Measurements from ENCODE around the gene POLR3GL.
"Not testable (repeated sequence)": the region's sequence is repeated elsewhere in the genome, so short reads cannot be mapped to it uniquely, and the experiment has no call there.

Gene POLR3GL

GRCh38 chr1:145964328-145965118 lies at the start of gene POLR3GL, which contains the start of gene ANKRD34A:
TSS of gene POLR3GL (plus strand) at chr1:145964690. CDS start at chr1:145974866, 10,176 bp downstream.
TSS of gene ANKRD34A (minus strand) at chr1:145964575. CDS start at chr1:145961759, 2,816 bp downstream.
- DNase-seq (ENCODE audit: low spot score) = peak; percentile 99

- no peak for DNase-seq (ENCODE audit: low spot score)
Observed at GRCh38 chr1:145916745-145917144, 47.7 kb upstream of the POLR3GL start.

GRCh38 chr1:145917595-145917994 lies 46.9 kb upstream of the POLR3GL start:
- no peak for DNase-seq (ENCODE audit: low spot score)

- DNase-seq (ENCODE audit: low spot score) = peak; percentile 97
Observed at GRCh38 chr1:145918144-145918991, 46.1 kb upstream of the POLR3GL start, which contains the start of gene PEX11B. TSS of gene PEX11B (minus strand) at chr1:145918717. CDS start at chr1:145918688, 29 bp downstream.

- DNase-seq (ENCODE audit: low spot score) = no peak
Observed at GRCh38 chr1:145918992-145919939, 45.2 kb upstream of the POLR3GL start.

GRCh38 chr1:145920297-145920696 lies 44.2 kb upstream of the POLR3GL start:
- not testable (repeated sequence) for DNase-seq (ENCODE audit: low spot score)

- no peak for DNase-seq (ENCODE audit: low spot score)
Observed at GRCh38 chr1:145922266-145922665, 42.2 kb upstream of the POLR3GL start.

GRCh38 chr1:145926686-145927062 lies 37.8 kb upstream of the POLR3GL start:
- DNase-seq (ENCODE audit: low spot score) = no peak

GRCh38 chr1:145927063-145927886 lies 37.2 kb upstream of the POLR3GL start, which contains the start of gene RBM8A:
TSS of gene RBM8A (minus strand) at chr1:145927484. CDS start at chr1:145927426, 58 bp downstream.
- peak; percentile 100 for DNase-seq (ENCODE audit: low spot score)

GRCh38 chr1:145927916-145928643 lies 36.4 kb upstream of the POLR3GL start:
- peak; percentile 30 for DNase-seq (ENCODE audit: low spot score)

GRCh38 chr1:145932522-145933009 lies 31.9 kb upstream of the POLR3GL start:
- peak; percentile 85 for DNase-seq (ENCODE audit: low spot score)

GRCh38 chr1:145935708-145936107 lies 28.8 kb upstream of the POLR3GL start:
- DNase-seq (ENCODE audit: low spot score) = no peak

GRCh38 chr1:145936247-145936646 lies 28.2 kb upstream of the POLR3GL start:
- no peak for DNase-seq (ENCODE audit: low spot score)

GRCh38 chr1:145937436-145937835 lies 27.1 kb upstream of the POLR3GL start:
- no peak for DNase-seq (ENCODE audit: low spot score)

GRCh38 chr1:145942405-145942804 lies 22.1 kb upstream of the POLR3GL start:
- no peak for DNase-seq (ENCODE audit: low spot score)

GRCh38 chr1:145942871-145943270 lies 21.6 kb upstream of the POLR3GL start:
- DNase-seq (ENCODE audit: low spot score) = no peak

- DNase-seq (ENCODE audit: low spot score) = no peak
Observed at GRCh38 chr1:145944532-145944931, 20.0 kb upstream of the POLR3GL start.

- DNase-seq (ENCODE audit: low spot score) = no peak
Observed at GRCh38 chr1:145946477-145946986, 18.0 kb upstream of the POLR3GL start.

- no peak for DNase-seq (ENCODE audit: low spot score)
Observed at GRCh38 chr1:145947551-145947950, 16.9 kb upstream of the POLR3GL start.
